Endodermal cell (in vitro differentiated cells): ENCODE measurements around the gene NR4A3. TPM values are rescaled to one million over a fixed set of nuclear protein-coding genes. Genes with fewer than 3 reads are reported as not detected.

Experiments used
- DNase-seq: peaks from one replicate; pipeline ENCODE4 v3.0.0-alpha.2; 2017
- H3K27ac ChIP-seq: 2 replicates; pipeline ENCODE4 v1.5.1; 2013; ENCODE audit warnings: mild to moderate bottlenecking, low read depth, low read length, moderate library complexity
- H3K27me3 ChIP-seq: 2 replicates; pipeline ENCODE4 v1.6.1; 2013; ENCODE audit warnings: mild to moderate bottlenecking, low read length, moderate library complexity; ENCODE audit not compliant: insufficient read depth, control insufficient read depth, poor library complexity, severe bottlenecking
- H3K36me3 ChIP-seq: 2 replicates; pipeline ENCODE4 v1.7.0; 2013; ENCODE audit warnings: mild to moderate bottlenecking, low read length, moderate library complexity; ENCODE audit not compliant: control insufficient read depth, insufficient read depth
- H3K4me1 ChIP-seq: one replicate; pipeline ENCODE4 v1.7.0; 2013; ENCODE audit warnings: low read length; ENCODE audit not compliant: control insufficient read depth, insufficient read depth
- H3K4me3 ChIP-seq: 2 replicates; pipeline ENCODE4 v1.5.1; 2013; ENCODE audit warnings: mild to moderate bottlenecking, low read length, moderate library complexity
- H3K9ac ChIP-seq: 2 replicates; pipeline ENCODE4 v1.6.1; 2013; ENCODE audit warnings: mild to moderate bottlenecking, low read length, moderate library complexity; ENCODE audit not compliant: poor library complexity, severe bottlenecking; ENCODE audit errors: extremely low read depth
- H3K9me3 ChIP-seq: 2 replicates; pipeline ENCODE4 v1.6.1; 2013; ENCODE audit warnings: mild to moderate bottlenecking, low read length, moderate library complexity; ENCODE audit not compliant: control insufficient read depth
- H3K27ac Mint-ChIP-seq: 2 replicates; pipeline ENCODE4 v1.8.0; 2020; ENCODE audit warnings: mixed read lengths
- H3K27me3 Mint-ChIP-seq: 2 replicates; pipeline ENCODE4 v1.8.0; 2021; ENCODE audit warnings: mild to moderate bottlenecking, mixed read lengths; ENCODE audit not compliant: insufficient read depth
- H3K36me3 Mint-ChIP-seq: 2 replicates; pipeline ENCODE4 v1.8.0; 2020; ENCODE audit warnings: low read depth, mixed read lengths
- H3K4me1 Mint-ChIP-seq: 2 replicates; pipeline ENCODE4 v1.8.0; 2020; ENCODE audit warnings: mixed read lengths
- H3K4me3 Mint-ChIP-seq: 2 replicates; pipeline ENCODE4 v1.8.0; 2020; ENCODE audit warnings: mild to moderate bottlenecking, moderate library complexity, mixed read lengths
- H3K9me3 Mint-ChIP-seq: 2 replicates; pipeline ENCODE4 v1.8.0; 2020; ENCODE audit warnings: mild to moderate bottlenecking, mixed read lengths
- WGBS, 2 experiments: methylation state at CpG; one replicate each; pipeline versions ENCODE4 v1.1.5 to v1.1.7; 2013; ENCODE audit warnings: missing lambda C conversion rate in 2 of 2, mixed read lengths in 1 of 2; ENCODE audit not compliant: insufficient coverage in 1 of 2, insufficient read length in 1 of 2; 5-methylcytosine and 5-hydroxymethylcytosine counted together
- total RNA-seq, 2 donors: library from RNA; stranded (reverse); fragmentation: NEBNext Ultra II Directional in 1 of 2; extraction: Animal tissue kit (Norgen Biotek cat#: 25700) in 1 of 2; gene quantifications; 2 replicates in 1 of 2; 3 replicates in 1 of 2; pipeline ENCODE4 v1.2.1, GENCODE V29; 2021
- TF ChIP-seq, protein P1 (sequence below): fragments of 200-600 bp; sonication (generic); conservative IDR thresholded peaks from 2 replicates; pipeline ENCODE4 v1.5.0; 2021; ENCODE audit warnings: antibody characterized with exemption, mild to moderate bottlenecking

The NR4A3 gene
- total RNA-seq, 2 donors from 2014 or later: 0.37 to 0.75 TPM

DNA sequence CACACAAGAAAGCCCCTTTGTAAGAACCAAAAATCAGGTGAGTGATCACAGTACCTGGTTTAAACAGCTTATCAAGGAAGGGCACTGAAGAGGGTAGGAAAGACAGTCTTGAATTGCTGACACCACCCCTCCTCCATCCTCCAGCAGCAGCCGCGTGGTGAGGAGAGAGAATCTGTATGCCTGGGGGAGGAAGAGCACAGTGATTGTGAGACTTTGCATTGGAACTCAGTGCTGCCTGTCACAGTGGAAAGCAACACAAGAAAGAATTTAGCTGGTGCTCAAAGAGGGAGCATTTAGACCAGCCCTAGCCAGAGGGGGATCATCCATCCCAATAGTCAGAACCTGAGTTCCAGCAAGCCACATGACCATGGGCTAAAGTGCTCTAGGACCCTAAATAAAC, 73.1 kb downstream of the NR4A3 start:
- Mint-ChIP-seq H3K36me3 (no peaks in the 10 kb centered on the region), H3K9me3 (no peaks in the 10 kb centered on the region), H3K27ac (no peak overlapping the region), H3K4me3 (no peak overlapping the region), H3K4me1 (peaks cover 5% of the 10 kb centered on the region), H3K27me3 (peaks cover 9% of the 10 kb centered on the region)
- H3K36me3 ChIP-seq: no peaks in the 10 kb centered on the region
- DNase-seq: peak; percentile 58
- H3K9ac ChIP-seq: no peak overlapping the region
- H3K4me3 ChIP-seq: no peak overlapping the region
- TF ChIP-seq, protein P1, sequence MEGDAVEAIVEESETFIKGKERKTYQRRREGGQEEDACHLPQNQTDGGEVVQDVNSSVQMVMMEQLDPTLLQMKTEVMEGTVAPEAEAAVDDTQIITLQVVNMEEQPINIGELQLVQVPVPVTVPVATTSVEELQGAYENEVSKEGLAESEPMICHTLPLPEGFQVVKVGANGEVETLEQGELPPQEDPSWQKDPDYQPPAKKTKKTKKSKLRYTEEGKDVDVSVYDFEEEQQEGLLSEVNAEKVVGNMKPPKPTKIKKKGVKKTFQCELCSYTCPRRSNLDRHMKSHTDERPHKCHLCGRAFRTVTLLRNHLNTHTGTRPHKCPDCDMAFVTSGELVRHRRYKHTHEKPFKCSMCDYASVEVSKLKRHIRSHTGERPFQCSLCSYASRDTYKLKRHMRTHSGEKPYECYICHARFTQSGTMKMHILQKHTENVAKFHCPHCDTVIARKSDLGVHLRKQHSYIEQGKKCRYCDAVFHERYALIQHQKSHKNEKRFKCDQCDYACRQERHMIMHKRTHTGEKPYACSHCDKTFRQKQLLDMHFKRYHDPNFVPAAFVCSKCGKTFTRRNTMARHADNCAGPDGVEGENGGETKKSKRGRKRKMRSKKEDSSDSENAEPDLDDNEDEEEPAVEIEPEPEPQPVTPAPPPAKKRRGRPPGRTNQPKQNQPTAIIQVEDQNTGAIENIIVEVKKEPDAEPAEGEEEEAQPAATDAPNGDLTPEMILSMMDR: no peak
- no peaks in the 10 kb centered on the region for H3K9me3 ChIP-seq
- no peaks in the 10 kb centered on the region for H3K4me1 ChIP-seq
- no peaks in the 10 kb centered on the region for H3K27me3 ChIP-seq
- H3K27ac ChIP-seq: no peak overlapping the region
- WGBS, 2 experiments: 50% methylated on average over 2 of the region's 2 CpGs; no CpG with 5 or more reads in 1 of the 2 experiments

DNA sequence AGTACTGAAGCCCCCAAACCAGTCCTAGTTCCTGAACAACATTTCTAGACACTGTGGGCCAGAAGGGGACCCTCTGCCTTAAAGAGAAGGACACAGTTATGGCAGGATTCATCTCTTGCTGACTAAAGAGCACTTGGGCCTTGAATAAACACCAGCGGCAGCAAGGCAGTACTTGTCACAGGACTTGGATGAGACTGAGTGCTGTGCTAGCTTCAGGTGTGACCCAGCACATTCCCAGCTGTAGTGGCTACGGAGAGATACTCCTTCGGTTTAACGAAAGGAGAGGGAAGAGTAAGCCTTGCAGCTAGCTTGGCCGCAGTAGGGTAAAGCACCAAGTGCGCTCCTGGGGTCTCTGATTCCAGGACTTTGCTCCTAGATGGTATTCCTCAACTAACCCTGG, 73.8 kb downstream of the NR4A3 start:
- peaks cover 9% of the 10 kb centered on the region for H3K27me3 Mint-ChIP-seq
- H3K4me1 ChIP-seq: no peaks in the 10 kb centered on the region
- H3K9me3 ChIP-seq: no peaks in the 10 kb centered on the region
- H3K27me3 ChIP-seq: no peaks in the 10 kb centered on the region
- 97% methylated on average over 3 to 6 of the region's 6 CpGs for WGBS, 2 experiments
- DNase-seq: no peak
- H3K9ac ChIP-seq: no peak overlapping the region
- H3K4me3 Mint-ChIP-seq: no peak overlapping the region
- TF ChIP-seq, protein P1: no peak
- no peak overlapping the region for H3K4me3 ChIP-seq
- H3K4me1 Mint-ChIP-seq: peaks cover 5% of the 10 kb centered on the region
- H3K36me3 Mint-ChIP-seq: no peaks in the 10 kb centered on the region
- no peak overlapping the region for H3K27ac Mint-ChIP-seq
- H3K9me3 Mint-ChIP-seq: no peaks in the 10 kb centered on the region
- H3K27ac ChIP-seq: no peak overlapping the region
- H3K36me3 ChIP-seq: no peaks in the 10 kb centered on the region

DNA sequence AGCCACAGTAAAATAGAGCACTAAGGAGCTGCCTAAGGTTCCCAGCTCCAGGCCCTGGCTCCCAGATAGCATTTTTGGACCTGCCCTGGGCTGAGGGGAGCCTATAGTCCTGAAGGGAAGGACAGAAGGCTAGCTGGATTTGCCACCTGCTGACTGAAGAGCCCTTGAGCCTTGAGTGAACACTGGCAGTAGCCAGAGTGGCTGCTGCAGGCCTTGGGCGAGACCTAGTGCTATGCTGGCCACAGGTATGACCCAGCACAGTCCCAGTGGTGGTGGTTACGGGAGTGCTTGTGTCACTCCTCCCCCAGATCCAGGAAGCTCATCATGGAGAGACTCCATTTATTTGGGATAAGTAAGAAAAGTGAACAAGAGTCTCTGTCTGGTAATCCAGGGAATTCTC, 74.4 kb downstream of the NR4A3 start:
- no peaks in the 10 kb centered on the region for H3K9me3 Mint-ChIP-seq

More for the DNA sequence above, 74.4 kb downstream of the NR4A3 start:
- WGBS, 2 experiments: 94 to 97% methylated on average over 2 of the region's 2 CpGs
- H3K27me3 Mint-ChIP-seq: peaks cover 11% of the 10 kb centered on the region
- no peaks in the 10 kb centered on the region for H3K4me1 ChIP-seq
- DNase-seq: no peak
- no peaks in the 10 kb centered on the region for H3K36me3 ChIP-seq
- H3K27me3 ChIP-seq: no peaks in the 10 kb centered on the region
- no peaks in the 10 kb centered on the region for H3K9me3 ChIP-seq
- H3K27ac Mint-ChIP-seq: no peak overlapping the region
- H3K27ac ChIP-seq: no peak overlapping the region
- no peak overlapping the region for H3K9ac ChIP-seq
- peaks cover 5% of the 10 kb centered on the region for H3K4me1 Mint-ChIP-seq
- no peak overlapping the region for H3K4me3 Mint-ChIP-seq
- no peaks in the 10 kb centered on the region for H3K36me3 Mint-ChIP-seq
- no peak overlapping the region for H3K4me3 ChIP-seq
- TF ChIP-seq, protein P1: no peak
